22Rv1 (cell line): ENCODE results near the gene FCHSD2.

ENCODE experiments used
- H3K27ac ChIP-seq: fragments of 450-650 bp; 2 replicates; pipeline ENCODE4 v1.5.1; 2017
- CTCF ChIP-seq: fragments of 450-650 bp; IDR thresholded peaks from 2 replicates; pipeline ENCODE4 v1.5.1; 2017; ENCODE audit warnings: mild to moderate bottlenecking
- ZFX ChIP-seq: fragments of 450-650 bp; IDR thresholded peaks from 2 replicates; pipeline ENCODE4 v1.6.1; 2017; ENCODE audit warnings: antibody characterized with exemption, borderline replicate concordance

The FCHSD2 gene

GRCh38 chr11:73164803-73165540, 22.9 kb upstream of the FCHSD2 start:
- no peak overlapping the region for H3K27ac ChIP-seq
- no peak for TF ChIP-seq ZFX
- no peak for TF ChIP-seq CTCF

- TF ChIP-seq ZFX (no peak), CTCF (no peak)
- H3K27ac ChIP-seq = no peak overlapping the region
Measured at GRCh38 chr11:73163638-73164174, 21.6 kb upstream of the FCHSD2 start.

- H3K27ac ChIP-seq = no peak overlapping the region
- TF ChIP-seq ZFX (no peak), CTCF (no peak)
Measured at GRCh38 chr11:73162196-73162740, 20.1 kb upstream of the FCHSD2 start.

- no peak overlapping the region for H3K27ac ChIP-seq
- TF ChIP-seq ZFX = no peak
- TF ChIP-seq CTCF = no peak
Measured at GRCh38 chr11:73160005-73160760, 18.1 kb upstream of the FCHSD2 start.

- no peak overlapping the region for H3K27ac ChIP-seq
- no peak for TF ChIP-seq CTCF
- no peak for TF ChIP-seq ZFX
Measured at GRCh38 chr11:73159297-73159696, 17.2 kb upstream of the FCHSD2 start.

GRCh38 chr11:73158356-73159051, 16.4 kb upstream of the FCHSD2 start:
- no peak for TF ChIP-seq CTCF
- no peak for TF ChIP-seq ZFX
- no peak overlapping the region for H3K27ac ChIP-seq
